Superior temporal gyrus (tissue), 1 donor: ENCODE measurements around the gene PAXIP1.
"Not testable (repeated sequence)": the region's sequence is repeated elsewhere in the genome, so short reads cannot be mapped to it uniquely, and the experiment has no call there.

Experiments
- DNase-seq: peaks from one replicate; pipeline ENCODE4 v3.0.0-alpha.2; 2016; ENCODE audit errors: extremely low spot score

The PAXIP1 gene

GRCh38 chr7:155003092-155003375, at the start of gene PAXIP1:
Gene PAXIP1 (minus strand): TSS chr7:155003124. CDS start chr7:155002929, 195 bp downstream.
- DNase-seq: peak; percentile 53

- DNase-seq: no peak
Measured at GRCh38 chr7:155051355-155051754, 48.4 kb upstream of the PAXIP1 start.

GRCh38 chr7:155048006-155048405, 45.1 kb upstream of the PAXIP1 start:
- peak; percentile 40 for DNase-seq

GRCh38 chr7:155043756-155044155, 40.8 kb upstream of the PAXIP1 start:
- no peak for DNase-seq

- DNase-seq: no peak
Measured at GRCh38 chr7:155038335-155038734, 35.4 kb upstream of the PAXIP1 start.

- DNase-seq: not testable (repeated sequence)
Measured at GRCh38 chr7:155034495-155034894, 31.6 kb upstream of the PAXIP1 start.

GRCh38 chr7:155032978-155033377, 30.1 kb upstream of the PAXIP1 start:
- DNase-seq: no peak

- DNase-seq: no peak
Measured at GRCh38 chr7:155027879-155028278, 25.0 kb upstream of the PAXIP1 start.

- no peak for DNase-seq
Measured at GRCh38 chr7:155021699-155022145, 18.8 kb upstream of the PAXIP1 start.

GRCh38 chr7:155020996-155021395, 18.1 kb upstream of the PAXIP1 start:
- DNase-seq: no peak

- no peak for DNase-seq
Measured at GRCh38 chr7:155017834-155018233, 14.9 kb upstream of the PAXIP1 start.

- DNase-seq: no peak
Measured at GRCh38 chr7:155011086-155011485, 8.2 kb upstream of the PAXIP1 start.

- no peak for DNase-seq
Measured at GRCh38 chr7:155009570-155010157, 6.7 kb upstream of the PAXIP1 start.

- no peak for DNase-seq
Measured at GRCh38 chr7:155007947-155008346, 5.0 kb upstream of the PAXIP1 start.

GRCh38 chr7:155003376-155004214, 671 bp upstream of the PAXIP1 start:
- peak; percentile 79 for DNase-seq

GRCh38 chr7:155002411-155003091, 373 bp downstream of the PAXIP1 start:
- no peak for DNase-seq

- no peak for DNase-seq
Measured at GRCh38 chr7:155001756-155002410, 1.0 kb downstream of the PAXIP1 start.

- no peak for DNase-seq
Measured at GRCh38 chr7:155000795-155001194, 2.1 kb downstream of the PAXIP1 start.

- no peak for DNase-seq
Measured at GRCh38 chr7:154998481-154998880, 4.4 kb downstream of the PAXIP1 start.

- DNase-seq: no peak
Measured at GRCh38 chr7:154997840-154998370, 5.0 kb downstream of the PAXIP1 start.

GRCh38 chr7:154996756-154997155, 6.2 kb downstream of the PAXIP1 start:
- DNase-seq: no peak

GRCh38 chr7:154996101-154996500, 6.8 kb downstream of the PAXIP1 start:
- no peak for DNase-seq
